NB4 (cell line): Measurements from ENCODE around the gene U2AF2.

Experiments
- DNase-seq: peaks from one replicate; pipeline ENCODE4 v3.0.0; 2010; ENCODE audit warnings: low read depth
- H3K4me3 ChIP-seq: one replicate; pipeline ENCODE4 v1.5.1; 2011; ENCODE audit warnings: mild to moderate bottlenecking, low read depth, low read length, moderate library complexity
- CTCF ChIP-seq: IDR thresholded peaks from one replicate; pipeline ENCODE4 v1.5.1; 2012; ENCODE audit warnings: low read depth, low read length
- MAX ChIP-seq: IDR thresholded peaks from 2 replicates; pipeline ENCODE4 v1.6.1; 2011; ENCODE audit warnings: low read depth, low read length
- MYC ChIP-seq: IDR thresholded peaks from 2 replicates; pipeline ENCODE4 v1.6.1; 2011; ENCODE audit warnings: low read depth, low read length
- POLR2A ChIP-seq: IDR thresholded peaks from 2 replicates; pipeline ENCODE4 v1.6.1; 2011; ENCODE audit warnings: mild to moderate bottlenecking; ENCODE audit not compliant: insufficient read length; ENCODE audit errors: extremely low read depth

The U2AF2 gene

GRCh38 chr19:55640577-55641425 lies 14.0 kb upstream of the U2AF2 start, which contains the start of gene ZNF580:
ZNF580 (plus strand) TSS chr19:55641002; CDS start chr19:55642509, 1,507 bp downstream.
- peak within 1 kb of the TSS; percentile 69 for H3K4me3 ChIP-seq
- peak; percentile 72 for DNase-seq
- no peak for TF ChIP-seq POLR2A

GRCh38 chr19:55641426-55642152 lies 13.2 kb upstream of the U2AF2 start:
- peak; percentile 50 for DNase-seq
- TF ChIP-seq MYC (no peak), POLR2A (no peak), MAX (no peak), CTCF (no peak)
- peak overlapping the region; percentile 69 for H3K4me3 ChIP-seq

- DNase-seq: no peak
- TF ChIP-seq POLR2A: no peak
- TF ChIP-seq MYC: no peak
- no peak for TF ChIP-seq MAX
- peak overlapping the region; percentile 78 for H3K4me3 ChIP-seq
Observed at GRCh38 chr19:55642153-55643002, 12.5 kb upstream of the U2AF2 start.

- H3K4me3 ChIP-seq: peak within 1 kb of the TSS; percentile 78
- peak; percentile 77 for DNase-seq
- TF ChIP-seq CTCF: no peak
- TF ChIP-seq MYC: peak; percentile 48; the same call in 1 of the 2 replicates
Observed at GRCh38 chr19:55643003-55643886, 11.6 kb upstream of the U2AF2 start, which contains the start of gene ZNF581. ZNF581 (plus strand) TSS chr19:55643649; CDS start chr19:55644572, 923 bp downstream.

- H3K4me3 ChIP-seq: peak overlapping the region; percentile 78
- TF ChIP-seq MYC (no peak; the same call in 1 of the 2 replicates), MAX (no peak), POLR2A (no peak), CTCF (no peak)
- no peak for DNase-seq
Observed at GRCh38 chr19:55643887-55644176, 11.0 kb upstream of the U2AF2 start.

GRCh38 chr19:55644191-55644833 lies 10.5 kb upstream of the U2AF2 start:
- DNase-seq: no peak
- no peak for TF ChIP-seq POLR2A
- TF ChIP-seq MYC: no peak
- peak overlapping the region; percentile 78 for H3K4me3 ChIP-seq
